NCI-H2081 treated with DMSO at 0.1 percent for 48 hours (cell line): ENCODE data around the gene FTSJ3.

Source experiments
- DNase-seq: peaks from one replicate; lab custom pipeline; 2025; lab: John Stamatoyannopoulos, UW

Gene FTSJ3

GRCh38 chr17:63842540-63843386, 15.3 kb upstream of the FTSJ3 start, which contains the start of gene SMARCD2:
TSS of gene SMARCD2 (minus strand) at chr17:63842685. CDS start at chr17:63842674, 11 bp downstream.
- DNase-seq, result peak; percentile 89

DNA sequence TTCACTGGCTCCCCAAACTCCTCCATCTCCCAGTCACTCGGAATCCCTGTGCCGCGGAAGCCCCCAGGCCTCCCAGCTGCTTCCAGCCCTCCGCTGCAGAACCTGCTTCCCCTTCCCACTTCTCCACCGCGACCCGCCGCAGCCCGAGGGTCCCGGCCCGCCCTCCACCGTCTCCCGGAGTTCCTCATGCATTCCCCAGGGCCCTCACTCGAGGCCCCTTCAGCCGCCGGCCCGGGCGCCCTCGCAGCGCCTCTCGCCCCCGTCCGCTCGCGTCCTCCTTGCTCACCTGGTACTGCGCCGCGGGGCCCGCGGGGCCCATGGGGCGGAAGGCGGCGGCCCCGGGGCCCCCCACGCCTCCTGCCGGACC, 14.7 kb upstream of the FTSJ3 start:
- DNase-seq, result no peak

DNA sequence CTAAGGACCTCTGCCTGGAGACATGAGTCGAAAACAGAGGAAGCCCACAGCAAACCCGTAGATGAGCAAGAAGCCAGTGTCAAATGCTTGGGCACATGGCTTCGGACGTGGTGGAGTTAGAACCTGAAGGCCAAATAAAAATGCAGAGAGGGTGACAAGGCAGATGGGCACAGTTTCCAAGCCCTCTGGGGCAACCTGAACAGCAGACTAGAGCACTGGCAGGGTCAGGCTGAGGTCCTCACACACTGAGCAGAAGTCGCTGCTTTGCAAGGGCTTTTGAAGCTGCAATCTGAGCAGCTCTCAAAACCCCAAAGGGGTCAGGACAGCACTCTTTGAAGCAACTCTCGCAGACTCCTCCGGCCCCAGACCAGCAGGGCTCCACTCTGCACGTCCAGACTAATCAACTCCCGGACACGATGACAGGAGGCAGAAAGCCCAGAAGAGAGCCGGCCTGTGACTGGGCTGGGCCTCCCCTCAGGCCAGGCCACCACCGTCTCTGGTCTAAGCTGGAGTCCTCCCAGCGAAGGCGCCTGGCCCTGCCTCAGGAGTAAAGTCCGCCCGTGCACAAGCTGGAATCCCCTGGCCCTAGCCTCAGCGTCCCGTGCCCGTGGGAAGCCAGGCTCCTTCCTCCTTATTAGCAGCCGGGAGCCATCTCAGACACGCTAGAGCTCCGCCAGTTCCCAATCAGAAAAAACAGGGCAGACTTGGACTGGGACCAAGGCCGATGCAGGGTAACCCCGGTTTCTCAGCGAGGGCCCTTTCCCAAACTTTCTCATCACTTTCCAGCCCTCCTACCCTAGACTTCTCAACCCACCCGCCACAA, 14.1 kb upstream of the FTSJ3 start:
- DNase-seq, result no peak

- no peak for DNase-seq
These were observed 13.3 kb upstream of the FTSJ3 start for GRCh38 chr17:63840591-63841349.

GRCh38 chr17:63838631-63839171, 11.2 kb upstream of the FTSJ3 start:
- DNase-seq, result peak; percentile 61

- DNase-seq, result no peak
These were observed 10.6 kb upstream of the FTSJ3 start for GRCh38 chr17:63837962-63838600.

- no peak for DNase-seq
These were observed 10.0 kb upstream of the FTSJ3 start for GRCh38 chr17:63837480-63837879.

DNA sequence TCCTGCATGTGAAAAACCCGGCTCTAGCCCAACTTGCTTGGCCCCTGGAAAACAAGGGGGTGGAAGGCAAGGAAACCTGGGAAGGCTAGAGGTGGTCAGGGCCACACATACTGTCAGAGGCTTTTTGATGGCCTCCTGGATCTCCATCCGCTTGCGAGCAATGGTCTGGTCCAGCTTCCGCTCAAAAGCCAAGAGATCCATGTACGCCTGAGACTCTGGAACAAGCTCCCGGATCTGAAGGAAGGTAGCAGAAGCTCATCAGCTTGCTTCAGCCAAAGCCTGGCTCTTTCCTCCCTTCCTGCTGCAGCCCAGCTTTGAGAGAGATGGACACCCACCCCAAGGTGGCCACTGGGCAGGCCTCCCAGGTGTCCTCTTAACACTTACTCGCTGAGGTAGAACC, 9.3 kb upstream of the FTSJ3 start:
- DNase-seq, result no peak

DNA sequence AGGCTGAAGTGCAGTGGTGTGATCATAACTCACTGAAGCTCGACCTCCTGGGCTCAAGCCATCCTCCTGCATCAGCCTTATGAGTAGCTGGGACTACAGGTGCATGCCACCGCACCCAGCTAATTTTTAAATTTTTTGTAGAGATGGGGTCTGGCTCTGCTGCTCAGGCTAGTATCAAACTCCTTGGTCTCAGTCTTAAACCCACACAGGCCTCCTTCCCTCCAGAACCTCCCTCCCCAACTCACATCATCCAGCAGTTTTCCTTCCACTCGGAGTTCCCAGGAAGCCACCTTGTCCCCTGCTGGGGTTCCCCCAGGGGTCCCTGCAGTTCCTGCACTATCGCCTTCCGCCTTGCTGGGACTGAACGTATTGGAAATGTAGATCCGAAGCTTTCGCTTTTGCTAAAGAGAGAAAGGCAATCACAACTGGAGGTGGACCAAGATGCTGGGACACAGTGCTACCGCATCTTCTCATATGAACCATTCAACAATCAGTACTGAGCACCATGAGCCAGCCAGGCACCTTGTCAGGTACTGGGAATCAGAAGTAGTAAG, 7.8 kb upstream of the FTSJ3 start:
- DNase-seq, result no peak

- no peak for DNase-seq
These were observed 7.1 kb upstream of the FTSJ3 start for GRCh38 chr17:63834431-63835166.

DNA sequence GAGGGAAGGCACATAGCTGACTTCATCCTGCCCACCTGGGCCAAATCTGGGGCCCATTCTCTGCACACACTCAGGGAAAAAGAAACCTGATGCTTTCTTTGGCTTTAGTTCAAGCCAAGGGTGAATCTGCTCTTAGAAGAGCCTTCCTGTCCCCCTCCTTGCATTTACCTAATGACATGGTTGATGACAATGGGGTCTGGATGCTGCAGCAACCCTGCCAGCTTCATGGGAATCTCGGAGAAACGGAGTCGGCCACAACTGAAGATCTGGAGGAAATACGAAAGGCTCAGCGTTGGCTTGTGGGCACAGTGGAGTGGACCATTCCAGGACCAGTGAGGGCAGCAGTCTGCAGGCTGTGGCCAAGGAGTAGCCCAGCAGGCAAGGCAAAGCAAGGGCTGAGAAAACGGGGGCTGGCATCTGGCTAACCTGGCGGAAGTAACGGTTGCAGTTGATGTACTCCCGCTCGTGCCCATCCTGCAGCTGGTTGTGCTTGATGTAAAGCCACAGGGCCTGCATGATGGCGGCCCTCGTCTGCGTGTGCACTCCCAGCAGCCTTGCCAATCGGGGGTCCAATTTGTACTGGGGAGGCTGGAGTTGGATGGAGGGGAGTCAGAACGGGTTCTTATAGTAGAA, 6.4 kb upstream of the FTSJ3 start:
- no peak for DNase-seq

- DNase-seq, result no peak
These were observed 5.7 kb upstream of the FTSJ3 start for GRCh38 chr17:63833026-63833740.

DNA sequence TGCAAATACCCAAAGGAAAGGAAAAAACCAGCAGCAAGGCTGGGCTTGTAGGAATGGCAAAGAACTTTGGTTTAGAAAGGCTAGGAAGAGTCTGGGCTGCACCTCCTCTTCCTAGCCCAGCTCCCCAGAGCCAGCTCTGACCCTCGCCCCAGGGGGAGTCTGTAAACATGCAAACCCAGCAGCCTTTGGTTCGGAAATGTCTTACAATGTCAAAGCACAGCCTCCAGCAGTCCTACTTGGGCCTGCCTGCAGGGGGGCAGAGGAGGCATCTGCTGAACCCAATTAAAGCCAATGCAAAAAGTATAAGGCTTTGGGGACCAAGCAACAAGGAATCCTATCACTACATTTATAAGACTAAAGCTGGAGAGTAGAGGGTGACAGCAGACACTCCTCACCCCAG, 5.0 kb upstream of the FTSJ3 start:
- DNase-seq, result no peak

- no peak for DNase-seq
These were observed 4.6 kb upstream of the FTSJ3 start for GRCh38 chr17:63832014-63832413.

DNA sequence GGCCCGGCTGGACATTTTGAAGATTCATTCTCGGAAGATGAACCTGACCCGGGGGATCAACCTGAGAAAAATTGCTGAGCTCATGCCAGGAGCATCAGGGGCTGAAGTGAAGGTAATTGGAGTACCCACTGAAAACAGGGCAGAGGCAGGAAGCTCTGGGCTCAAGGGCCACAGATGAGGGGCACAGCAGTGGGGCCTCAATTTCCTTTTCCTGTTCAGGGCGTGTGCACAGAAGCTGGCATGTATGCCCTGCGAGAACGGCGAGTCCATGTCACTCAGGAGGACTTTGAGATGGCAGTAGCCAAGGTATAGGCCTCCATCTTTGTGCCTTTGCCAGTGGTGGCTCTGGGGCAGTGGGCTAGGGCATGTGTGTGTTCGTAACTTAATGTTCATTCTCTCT, 4.0 kb upstream of the FTSJ3 start:
- DNase-seq, result no peak

- DNase-seq, result no peak
These were observed 3.5 kb upstream of the FTSJ3 start for GRCh38 chr17:63830904-63831491.

GRCh38 chr17:63830278-63830677, 2.8 kb upstream of the FTSJ3 start:
- no peak for DNase-seq

DNA sequence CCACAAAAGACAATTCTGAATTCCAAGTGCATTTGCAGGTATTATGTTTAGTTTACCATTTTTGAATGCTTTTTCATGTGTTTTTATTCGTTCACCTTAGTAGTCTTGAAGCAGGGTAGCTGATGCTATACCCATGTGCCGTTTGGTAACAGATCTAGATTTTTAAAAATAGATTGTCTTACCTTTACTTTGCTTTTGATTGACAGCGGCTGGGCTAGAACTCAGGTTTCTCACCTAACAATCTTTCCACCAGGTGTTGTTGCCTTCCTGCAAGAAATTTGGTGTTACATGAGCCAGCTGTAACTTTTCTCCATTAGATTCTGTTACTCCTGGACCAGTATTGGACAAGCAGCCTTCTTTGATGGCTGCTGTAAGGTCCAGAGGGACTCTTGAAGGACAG, 1.5 kb upstream of the FTSJ3 start:
- DNase-seq, result no peak

DNA sequence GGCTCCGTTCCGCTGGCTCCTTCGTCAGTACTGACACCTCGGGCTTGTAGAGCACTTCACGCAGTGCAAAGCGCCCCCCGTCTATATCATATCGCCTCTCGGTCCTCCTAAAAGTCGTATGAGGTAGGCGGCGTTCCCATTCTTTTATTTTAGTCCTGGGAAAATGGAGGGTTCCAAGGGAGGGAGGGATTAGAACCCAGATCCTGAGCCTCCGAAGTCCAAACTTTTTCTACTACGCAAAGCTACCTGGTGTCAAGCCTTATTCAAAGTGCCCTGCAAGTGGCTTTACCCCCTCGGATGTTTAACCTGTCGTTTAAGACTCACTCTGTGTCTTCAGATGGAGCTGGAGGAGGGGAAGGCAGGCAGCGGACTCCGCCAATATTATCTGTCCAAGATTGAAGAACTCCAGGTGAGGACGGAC, 348 bp upstream of the FTSJ3 start:
- no peak for DNase-seq
